SH-SY5Y (cell line): ENCODE data around the gene WSB2.

Source experiments
- GATA2 ChIP-seq: IDR thresholded peaks from 2 replicates; pipeline ENCODE4 v1.6.1; 2011; ENCODE audit warnings: mild to moderate bottlenecking, low read depth, low read length
- GATA3 ChIP-seq: IDR thresholded peaks from 2 replicates; pipeline ENCODE4 v1.6.1; 2011; ENCODE audit warnings: low read depth, mild to moderate bottlenecking, low read length, moderate library complexity

WSB2 gene

GRCh38 chr12:118032188-118032587, 28.8 kb downstream of the WSB2 start:
- no peak for TF ChIP-seq GATA3
- no peak for TF ChIP-seq GATA2

GRCh38 chr12:118029166-118029565, 31.8 kb downstream of the WSB2 start:
- TF ChIP-seq GATA2 = no peak
- TF ChIP-seq GATA3 = no peak

- no peak for TF ChIP-seq GATA2
- no peak for TF ChIP-seq GATA3
Measured at GRCh38 chr12:118025168-118025567, 35.8 kb downstream of the WSB2 start.

DNA sequence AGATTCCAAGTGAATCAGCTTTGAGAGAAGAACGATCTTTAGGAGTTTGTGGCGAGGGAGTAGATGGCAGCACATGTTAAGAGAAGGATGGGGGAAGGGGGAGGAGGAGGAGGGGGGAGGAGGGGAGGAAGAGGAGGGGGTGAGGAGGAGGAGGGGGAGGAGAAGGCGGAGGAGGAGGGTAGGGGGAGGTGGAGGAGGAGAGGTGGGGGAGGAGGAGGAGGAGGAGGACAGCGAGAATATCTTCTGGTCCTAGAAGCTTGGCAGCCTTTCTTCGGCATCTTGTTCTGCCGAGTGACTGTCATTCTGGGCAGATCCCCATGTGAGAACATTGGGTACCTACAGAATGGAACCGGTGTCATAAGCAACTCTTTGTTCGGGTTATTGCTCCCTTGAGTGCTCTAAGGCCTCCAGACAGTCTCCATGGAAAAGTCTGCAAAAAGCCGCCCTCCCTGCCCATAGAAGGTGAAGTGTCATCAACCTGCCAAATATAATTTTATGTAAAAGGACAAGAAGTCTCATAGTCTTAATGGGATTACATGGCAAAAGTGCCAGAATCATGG, 37.6 kb downstream of the WSB2 start:
- TF ChIP-seq GATA2 (no peak), GATA3 (no peak)

- no peak for TF ChIP-seq GATA2
- TF ChIP-seq GATA3 = no peak
Measured at GRCh38 chr12:118022728-118023109, 38.3 kb downstream of the WSB2 start.

DNA sequence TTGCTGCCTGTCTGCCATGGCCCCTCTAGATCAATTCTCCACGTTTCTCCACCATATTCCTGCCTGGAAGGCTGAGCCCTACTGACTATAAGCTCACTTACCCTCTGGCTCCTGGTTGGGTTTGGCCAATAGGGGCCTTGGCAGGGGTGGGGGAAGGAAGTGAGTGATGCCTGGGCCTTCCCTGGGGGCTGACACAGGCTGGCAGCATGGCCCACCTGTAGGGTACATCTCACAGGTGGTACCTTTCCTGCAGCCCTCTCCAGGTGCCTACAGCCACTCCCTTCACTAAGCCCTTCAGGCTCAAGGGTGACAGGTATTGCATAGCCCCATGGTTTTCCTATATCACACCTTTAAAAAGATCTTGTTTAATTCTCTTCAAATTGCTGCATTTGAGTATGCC, 40.9 kb downstream of the WSB2 start:
- no peak for TF ChIP-seq GATA2
- TF ChIP-seq GATA3 = no peak

GRCh38 chr12:118017926-118018325, 43.1 kb downstream of the WSB2 start:
- TF ChIP-seq GATA3 = no peak
- no peak for TF ChIP-seq GATA2

GRCh38 chr12:118016424-118017264, 44.3 kb downstream of the WSB2 start, which contains the start of gene RFC5:
RFC5 (plus strand) TSS chr12:118016703; CDS start chr12:118016828, 125 bp downstream.
- TF ChIP-seq GATA3 = no peak
- no peak for TF ChIP-seq GATA2

- no peak for TF ChIP-seq GATA3
- TF ChIP-seq GATA2 = no peak
Measured at GRCh38 chr12:118015944-118016343, 45.0 kb downstream of the WSB2 start.

DNA sequence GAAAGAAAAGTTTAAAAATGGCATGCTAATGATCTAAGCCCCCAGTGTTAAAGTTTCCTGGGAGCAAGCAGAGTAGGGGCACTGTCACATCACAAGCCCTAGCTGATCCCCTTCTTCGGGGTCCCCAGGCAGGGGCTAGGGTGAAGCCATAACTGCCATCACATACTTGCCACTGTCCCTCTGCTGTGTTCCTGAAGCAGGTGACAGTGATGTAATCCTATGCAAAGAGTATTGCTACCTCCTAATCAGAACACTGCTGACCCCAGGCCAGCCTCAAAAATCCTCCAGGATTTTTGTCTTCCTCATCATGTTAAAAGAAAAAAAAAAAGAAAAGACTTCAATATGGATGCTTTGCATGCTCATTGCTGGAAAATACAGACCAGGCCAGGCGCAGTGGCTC, 45.7 kb downstream of the WSB2 start:
- no peak for TF ChIP-seq GATA3
- no peak for TF ChIP-seq GATA2

GRCh38 chr12:118013283-118013682, 47.7 kb downstream of the WSB2 start:
- TF ChIP-seq GATA3 (no peak), GATA2 (no peak)

- TF ChIP-seq GATA3 (no peak), GATA2 (no peak)
Measured at GRCh38 chr12:118011961-118012360, 49.0 kb downstream of the WSB2 start.

DNA sequence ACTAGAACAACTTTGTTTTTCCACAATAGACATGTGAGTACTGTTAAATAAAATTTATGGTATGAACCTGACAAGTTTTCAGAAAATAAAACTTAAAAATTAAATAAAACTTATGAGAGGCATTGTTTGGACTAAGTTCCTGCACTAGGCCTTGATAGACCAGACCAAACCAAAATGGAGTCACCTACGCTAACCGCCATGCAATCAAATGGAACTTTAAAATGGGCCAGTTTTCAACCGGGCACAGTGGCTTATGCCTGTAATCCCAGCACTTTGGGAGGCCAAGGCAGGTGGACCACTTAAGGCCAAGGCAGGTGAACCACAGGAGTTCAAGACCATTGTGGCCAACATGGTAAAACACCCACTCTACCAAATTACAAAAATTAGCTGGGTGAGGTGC, 49.6 kb downstream of the WSB2 start:
- TF ChIP-seq GATA2 (no peak), GATA3 (no peak)

DNA sequence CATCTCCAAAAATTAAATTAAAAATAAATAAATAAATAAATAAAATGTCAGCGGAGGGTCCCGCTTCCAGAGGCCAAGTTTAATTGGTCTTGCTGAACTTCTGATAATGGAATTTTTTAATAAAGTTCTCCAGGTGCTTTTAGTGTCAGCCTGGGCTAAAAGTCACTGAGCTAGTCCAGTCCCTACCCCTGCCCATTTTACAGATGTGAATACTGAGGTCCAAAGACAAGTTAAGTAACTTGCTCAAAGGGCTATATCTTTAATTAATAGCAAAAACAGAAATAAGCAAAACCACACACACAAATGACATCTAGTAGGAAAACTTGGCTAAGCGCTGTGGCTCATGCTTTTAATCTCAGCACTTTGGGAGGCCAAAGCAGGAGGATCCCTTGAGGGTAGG, 50.1 kb downstream of the WSB2 start:
- no peak for TF ChIP-seq GATA2
- TF ChIP-seq GATA3 = no peak

DNA sequence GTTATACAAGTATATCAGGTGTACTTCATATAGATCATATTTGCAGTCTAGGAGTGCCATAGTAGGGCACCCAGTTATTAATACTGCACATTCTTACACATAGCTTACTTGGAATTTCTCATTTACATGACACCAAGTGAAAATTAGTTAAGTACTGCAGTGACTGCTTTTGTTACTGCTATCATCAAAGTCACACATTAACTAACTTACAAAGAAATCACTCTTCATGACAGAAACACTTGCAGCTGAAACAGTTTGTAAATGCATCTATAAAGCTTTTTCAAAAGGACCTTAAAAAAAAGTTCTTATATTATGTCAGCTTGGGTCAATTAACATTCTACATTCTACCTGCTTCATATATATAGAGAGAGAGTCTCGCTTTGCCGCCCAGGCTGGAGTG, 62.3 kb downstream of the WSB2 start:
- TF ChIP-seq GATA3 (no peak), GATA2 (no peak)
